Hepatocyte (in vitro differentiated cells): Measurements from ENCODE around the gene ULK2. TPM values are rescaled to one million over a fixed set of nuclear protein-coding genes. Genes with fewer than 3 reads are reported as not detected.

Experiments
- DNase-seq: peaks from one replicate; pipeline ENCODE4 v3.0.0-alpha.2; 2016; ENCODE audit warnings: low spot score
- H2AFZ ChIP-seq: fragments of 200-600 bp; sonication (generic); 2 replicates; pipeline ENCODE4 v1.6.0; 2016; ENCODE audit warnings: antibody characterized with exemption, mild to moderate bottlenecking
- H3K27ac ChIP-seq: fragments of 200-600 bp; sonication (generic); 2 replicates; pipeline ENCODE4 v1.5.1; 2016; ENCODE audit warnings: mild to moderate bottlenecking
- H3K27me3 ChIP-seq: fragments of 200-600 bp; sonication (generic); 2 replicates; pipeline ENCODE4 v1.6.1; 2016
- H3K36me3 ChIP-seq: fragments of 200-600 bp; sonication (generic); replicated peaks from 2 replicates; pipeline ENCODE4 v1.5.1; 2016; ENCODE audit warnings: low read depth; ENCODE audit not compliant: insufficient read depth
- H3K4me1 ChIP-seq: fragments of 200-600 bp; sonication (generic); 2 replicates; pipeline ENCODE4 v1.5.1; 2016; ENCODE audit warnings: mild to moderate bottlenecking, moderate library complexity; ENCODE audit not compliant: insufficient read depth
- H3K4me2 ChIP-seq: fragments of 200-600 bp; sonication (generic); 2 replicates; pipeline ENCODE4 v1.6.0; 2016
- H3K4me3 ChIP-seq: fragments of 200-600 bp; sonication (generic); 2 replicates; pipeline ENCODE4 v1.5.1; 2016; ENCODE audit warnings: mild to moderate bottlenecking
- H3K79me2 ChIP-seq: fragments of 200-600 bp; sonication (generic); 2 replicates; pipeline ENCODE4 v1.6.0; 2017; ENCODE audit warnings: mild to moderate bottlenecking
- H3K9me2 ChIP-seq: fragments of 200-600 bp; sonication (generic); replicated peaks from 2 replicates; pipeline ENCODE4 v1.6.0; 2017; ENCODE audit warnings: mild to moderate bottlenecking; ENCODE audit not compliant: insufficient read depth
- H3K9me3 ChIP-seq: fragments of 200-600 bp; sonication (generic); 2 replicates; pipeline ENCODE4 v1.5.1; 2016; ENCODE audit warnings: low read depth, mild to moderate bottlenecking
- H4K20me1 ChIP-seq: fragments of 200-600 bp; sonication (generic); 2 replicates; pipeline ENCODE4 v1.6.0; 2016; ENCODE audit warnings: mild to moderate bottlenecking; ENCODE audit not compliant: insufficient read depth, poor library complexity, severe bottlenecking
- CTCF ChIP-seq: fragments of 200-600 bp; sonication (generic); IDR thresholded peaks from 2 replicates; pipeline ENCODE4 v1.5.1; 2016; ENCODE audit warnings: antibody characterized with exemption, mild to moderate bottlenecking; ENCODE audit not compliant: poor library complexity
- EZH2 ChIP-seq: fragments of 200-600 bp; sonication (generic); IDR thresholded peaks from 2 replicates; pipeline ENCODE4 v1.6.1; 2016; ENCODE audit warnings: antibody characterized with exemption, mild to moderate bottlenecking, borderline replicate concordance
- EZH2phosphoT487 ChIP-seq: fragments of 200-600 bp; sonication (generic); IDR thresholded peaks from one replicate; pipeline ENCODE4 v1.6.1; 2018; ENCODE audit warnings: antibody characterized with exemption, mild to moderate bottlenecking, low read depth, moderate library complexity; ENCODE audit not compliant: unreplicated experiment, severe bottlenecking
- WGBS: methylation state at CpG from one replicate; pipeline ENCODE4 v1.1.6; 2016; ENCODE audit warnings: low lambda C conversion rate; ENCODE audit errors: missing lambda C conversion rate; 5-methylcytosine and 5-hydroxymethylcytosine counted together
- polyA plus RNA-seq: library from polyadenylated mRNA; unstranded; fragments of >200 nt; fragmentation: Nextera tagmentation; extraction: Ambion mirVana; gene quantifications from 2 replicates; pipeline ENCODE4 v1.2.1, GENCODE V29; 2016
- total RNA-seq: library from RNA; depleted of rRNA; stranded (reverse); fragments of >200 nt; gene quantifications from 2 replicates; pipeline ENCODE4 v1.2.3, GENCODE V29; 2014

Gene ULK2
- total and polyA plus RNA-seq, 2 experiments from 2014 or later: 10.6 to 18.0 TPM

DNA sequence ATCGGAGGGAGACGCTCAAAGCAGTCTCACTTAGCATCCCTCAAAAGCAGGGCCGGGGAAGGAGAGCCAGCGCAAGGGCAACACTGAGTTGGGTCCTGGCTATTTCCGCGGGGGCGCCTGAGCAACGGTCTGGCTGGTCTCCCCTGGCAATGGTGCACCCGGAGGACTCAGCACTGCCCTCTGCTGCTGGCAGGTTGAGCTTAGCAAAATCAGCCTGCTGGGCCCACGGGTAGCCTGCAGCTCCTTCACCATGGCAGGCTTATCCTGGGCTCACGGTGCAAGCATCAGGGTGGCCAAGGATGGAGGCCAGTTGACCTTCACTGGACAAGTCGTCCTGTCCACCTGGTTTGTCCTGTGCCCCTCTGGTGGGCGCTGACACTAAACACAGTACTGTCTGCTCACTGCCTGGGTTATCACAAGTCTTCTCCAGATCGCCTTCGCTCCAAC, 105.2 kb downstream of the ULK2 start:
- Histone ChIP-seq H4K20me1 (no peaks in the 10 kb centered on the region), H3K27ac (no peak overlapping the region), H3K79me2 (no peaks in the 10 kb centered on the region), H3K9me3 (no peaks in the 10 kb centered on the region), H3K4me2 (no peak overlapping the region), H2AFZ (no peak overlapping the region), H3K4me3 (no peak overlapping the region), H3K4me1 (no peaks in the 10 kb centered on the region), H3K9me2 (no peaks in the 10 kb centered on the region), H3K36me3 (no peaks in the 10 kb centered on the region), H3K27me3 (no peaks in the 10 kb centered on the region)
- TF ChIP-seq CTCF (peak; percentile 71), EZH2phosphoT487 (no peak)
- DNase-seq: peak; percentile 84
- 30% methylated on average over 15 of the region's 15 CpGs for WGBS

DNA sequence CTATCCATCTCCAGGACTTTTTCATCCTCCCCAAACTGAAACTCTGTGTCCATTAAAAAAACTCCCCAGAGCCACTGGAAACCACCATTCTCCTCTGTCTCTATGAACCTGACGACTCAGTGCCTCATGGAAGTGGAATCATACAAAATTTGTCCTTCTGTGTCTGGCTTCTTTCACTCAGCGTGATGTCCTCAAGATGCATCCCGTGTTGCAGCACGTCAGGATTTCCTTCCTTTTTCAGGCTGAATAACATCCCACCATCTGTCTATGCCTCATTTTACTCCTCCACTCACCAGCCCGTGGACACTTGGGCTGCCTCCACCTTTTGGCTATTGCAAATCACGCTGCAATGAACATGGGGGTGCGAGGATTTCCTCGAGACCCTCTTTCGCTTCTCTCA, 107.0 kb downstream of the ULK2 start:
- no peak overlapping the region for H3K27ac ChIP-seq
- no peaks in the 10 kb centered on the region for H4K20me1 ChIP-seq
- H3K4me3 ChIP-seq: no peak overlapping the region
- H3K4me2 ChIP-seq: no peak overlapping the region
- DNase-seq: no peak
- H2AFZ ChIP-seq: no peak overlapping the region
- TF ChIP-seq EZH2phosphoT487 (no peak), EZH2 (no peak), CTCF (no peak)
- no peaks in the 10 kb centered on the region for H3K4me1 ChIP-seq
- no peaks in the 10 kb centered on the region for H3K9me3 ChIP-seq
- H3K36me3 ChIP-seq: no peaks in the 10 kb centered on the region
- 77% methylated on average over 9 of the region's 9 CpGs for WGBS
- no peaks in the 10 kb centered on the region for H3K79me2 ChIP-seq
- no peaks in the 10 kb centered on the region for H3K9me2 ChIP-seq
- H3K27me3 ChIP-seq: no peaks in the 10 kb centered on the region

DNA sequence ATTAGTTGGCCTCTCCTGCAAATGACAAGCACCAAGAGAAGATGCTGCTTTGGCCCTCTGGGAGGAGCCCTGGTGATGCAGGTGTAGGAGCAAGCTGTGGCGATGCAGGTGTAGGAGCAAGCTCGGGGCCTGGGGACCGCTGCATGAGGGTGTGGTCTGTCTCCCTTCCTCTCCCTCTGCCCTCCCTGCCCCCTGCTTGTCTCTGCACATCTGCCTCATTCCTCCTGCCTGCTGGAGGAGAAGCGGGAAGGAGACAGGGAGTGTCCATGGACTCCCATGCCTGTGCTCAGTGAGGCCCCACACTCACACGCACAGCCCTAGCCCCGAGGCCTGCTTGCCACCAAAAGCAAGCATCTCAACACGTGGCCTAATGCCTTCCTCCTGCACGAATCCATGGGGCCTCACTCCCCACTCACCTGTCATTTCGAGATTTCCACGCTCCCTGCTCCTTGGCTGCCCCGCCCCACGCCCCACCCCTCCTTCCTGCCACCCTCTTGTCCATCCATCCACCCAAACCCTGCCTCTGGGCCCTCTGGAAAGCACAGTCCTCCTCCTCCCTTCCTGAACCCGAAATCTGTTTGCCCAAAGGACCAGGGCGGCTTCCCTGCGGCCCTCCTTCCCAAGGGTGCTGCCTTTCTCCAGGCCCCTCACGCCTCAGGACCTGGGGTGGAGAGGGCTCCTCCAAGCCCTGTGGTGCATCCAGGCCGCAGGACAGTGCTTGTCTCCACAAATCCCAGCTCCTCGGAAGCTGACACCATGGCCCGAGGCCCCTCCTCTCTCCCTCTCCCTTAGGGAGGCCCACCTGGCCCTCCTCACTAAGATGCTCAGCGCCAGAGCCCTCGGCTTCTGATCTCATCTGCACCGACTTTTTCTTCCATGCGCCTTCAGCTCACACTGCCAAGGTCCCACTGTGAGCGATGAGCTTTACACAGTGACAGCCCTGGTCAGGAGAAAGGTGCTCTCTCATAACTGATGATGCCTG, 107.9 kb downstream of the ULK2 start:
- H3K27ac ChIP-seq: no peak overlapping the region
- 87% methylated on average over 18 of the region's 24 CpGs for WGBS
- no peak overlapping the region for H2AFZ ChIP-seq
- no peaks in the 10 kb centered on the region for H3K27me3 ChIP-seq
- no peaks in the 10 kb centered on the region for H3K4me1 ChIP-seq
- no peak for TF ChIP-seq EZH2phosphoT487
- TF ChIP-seq CTCF: no peak
- no peak for TF ChIP-seq EZH2
- H3K4me3 ChIP-seq: no peak overlapping the region
- DNase-seq: no peak
- H3K9me2 ChIP-seq: no peaks in the 10 kb centered on the region
- no peaks in the 10 kb centered on the region for H3K9me3 ChIP-seq
- no peaks in the 10 kb centered on the region for H3K79me2 ChIP-seq
- H4K20me1 ChIP-seq: no peaks in the 10 kb centered on the region
- H3K36me3 ChIP-seq: no peaks in the 10 kb centered on the region
- no peak overlapping the region for H3K4me2 ChIP-seq
